ENCODE data around the gene NAT8L. TPM values are rescaled to one million over a fixed set of nuclear protein-coding genes. Genes with fewer than 3 reads are reported as not detected.

Gene NAT8L
- total and polyA plus RNA-seq, 2 of the 13 experiments (the other 11 are each of a cell fraction or from before 2014, with no cell fraction given): 2.2 to 3.3 TPM

DNA sequence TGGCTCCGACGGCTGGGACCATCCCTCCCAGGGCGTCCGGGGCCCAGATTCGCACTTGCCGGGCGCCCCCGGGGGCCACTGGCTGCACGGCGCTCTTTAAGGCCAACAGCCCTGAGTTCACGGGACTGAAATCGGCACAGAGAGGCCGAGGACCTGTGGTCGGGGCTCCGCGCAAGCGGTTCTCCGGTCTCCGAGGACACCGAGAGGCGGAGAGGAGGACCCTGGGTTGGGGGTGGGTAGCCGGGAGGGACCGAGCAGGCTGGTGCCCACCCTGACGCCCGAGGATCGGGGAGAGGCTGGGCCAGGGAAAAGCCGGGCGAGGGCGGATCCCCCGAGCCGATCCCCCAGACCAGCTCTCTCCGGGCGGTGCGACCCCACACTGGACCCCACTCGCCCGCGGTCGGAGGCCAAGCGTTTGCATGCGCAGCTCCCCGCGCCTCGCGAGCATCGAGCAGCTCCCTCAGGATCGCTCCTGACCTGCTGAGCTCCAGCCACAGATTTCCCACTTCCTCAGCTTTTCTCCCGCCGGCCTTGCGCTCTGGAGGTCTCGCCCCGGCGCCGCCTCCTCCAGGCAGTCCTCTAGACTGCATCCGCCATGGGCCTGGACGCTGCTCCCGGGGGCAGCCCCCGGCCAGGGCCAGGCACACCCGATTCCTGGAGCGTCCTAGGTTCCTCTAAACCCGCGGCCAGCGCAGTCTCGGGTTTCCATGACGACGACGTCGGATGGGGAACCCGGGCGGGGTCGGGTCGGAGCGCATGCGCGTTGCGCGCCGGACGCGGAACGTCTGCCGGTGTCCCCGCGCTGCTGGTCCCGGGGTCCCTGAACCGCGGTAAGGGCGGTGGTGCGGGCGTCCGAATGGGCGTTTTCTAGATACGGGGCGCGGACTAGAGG is 17.6 kb upstream of the NAT8L start (continued):
- TF ChIP-seq, protein P1, sequence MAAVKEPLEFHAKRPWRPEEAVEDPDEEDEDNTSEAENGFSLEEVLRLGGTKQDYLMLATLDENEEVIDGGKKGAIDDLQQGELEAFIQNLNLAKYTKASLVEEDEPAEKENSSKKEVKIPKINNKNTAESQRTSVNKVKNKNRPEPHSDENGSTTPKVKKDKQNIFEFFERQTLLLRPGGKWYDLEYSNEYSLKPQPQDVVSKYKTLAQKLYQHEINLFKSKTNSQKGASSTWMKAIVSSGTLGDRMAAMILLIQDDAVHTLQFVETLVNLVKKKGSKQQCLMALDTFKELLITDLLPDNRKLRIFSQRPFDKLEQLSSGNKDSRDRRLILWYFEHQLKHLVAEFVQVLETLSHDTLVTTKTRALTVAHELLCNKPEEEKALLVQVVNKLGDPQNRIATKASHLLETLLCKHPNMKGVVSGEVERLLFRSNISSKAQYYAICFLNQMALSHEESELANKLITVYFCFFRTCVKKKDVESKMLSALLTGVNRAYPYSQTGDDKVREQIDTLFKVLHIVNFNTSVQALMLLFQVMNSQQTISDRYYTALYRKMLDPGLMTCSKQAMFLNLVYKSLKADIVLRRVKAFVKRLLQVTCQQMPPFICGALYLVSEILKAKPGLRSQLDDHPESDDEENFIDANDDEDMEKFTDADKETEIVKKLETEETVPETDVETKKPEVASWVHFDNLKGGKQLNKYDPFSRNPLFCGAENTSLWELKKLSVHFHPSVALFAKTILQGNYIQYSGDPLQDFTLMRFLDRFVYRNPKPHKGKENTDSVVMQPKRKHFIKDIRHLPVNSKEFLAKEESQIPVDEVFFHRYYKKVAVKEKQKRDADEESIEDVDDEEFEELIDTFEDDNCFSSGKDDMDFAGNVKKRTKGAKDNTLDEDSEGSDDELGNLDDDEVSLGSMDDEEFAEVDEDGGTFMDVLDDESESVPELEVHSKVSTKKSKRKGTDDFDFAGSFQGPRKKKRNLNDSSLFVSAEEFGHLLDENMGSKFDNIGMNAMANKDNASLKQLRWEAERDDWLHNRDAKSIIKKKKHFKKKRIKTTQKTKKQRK (IDR thresholded peaks at IDR 0.05; ENCODE audit: low read length): no peak
- no peak for TF ChIP-seq GFI1 (CRISPR knock-in tag; IDR thresholded peaks at IDR 0.05; ENCODE audit: borderline replicate concordance)
- TF ChIP-seq AGO2 (optimal IDR thresholded peaks at IDR 0.05; ENCODE audit: low read depth, low read length): peak; percentile 19
- TF ChIP-seq ZSCAN25 (CRISPR knock-in tag; IDR thresholded peaks at IDR 0.05): 0 out of 2 replicates have a peak, but pooled peaks have one; percentile 55
- TF ChIP-seq, protein P2, sequence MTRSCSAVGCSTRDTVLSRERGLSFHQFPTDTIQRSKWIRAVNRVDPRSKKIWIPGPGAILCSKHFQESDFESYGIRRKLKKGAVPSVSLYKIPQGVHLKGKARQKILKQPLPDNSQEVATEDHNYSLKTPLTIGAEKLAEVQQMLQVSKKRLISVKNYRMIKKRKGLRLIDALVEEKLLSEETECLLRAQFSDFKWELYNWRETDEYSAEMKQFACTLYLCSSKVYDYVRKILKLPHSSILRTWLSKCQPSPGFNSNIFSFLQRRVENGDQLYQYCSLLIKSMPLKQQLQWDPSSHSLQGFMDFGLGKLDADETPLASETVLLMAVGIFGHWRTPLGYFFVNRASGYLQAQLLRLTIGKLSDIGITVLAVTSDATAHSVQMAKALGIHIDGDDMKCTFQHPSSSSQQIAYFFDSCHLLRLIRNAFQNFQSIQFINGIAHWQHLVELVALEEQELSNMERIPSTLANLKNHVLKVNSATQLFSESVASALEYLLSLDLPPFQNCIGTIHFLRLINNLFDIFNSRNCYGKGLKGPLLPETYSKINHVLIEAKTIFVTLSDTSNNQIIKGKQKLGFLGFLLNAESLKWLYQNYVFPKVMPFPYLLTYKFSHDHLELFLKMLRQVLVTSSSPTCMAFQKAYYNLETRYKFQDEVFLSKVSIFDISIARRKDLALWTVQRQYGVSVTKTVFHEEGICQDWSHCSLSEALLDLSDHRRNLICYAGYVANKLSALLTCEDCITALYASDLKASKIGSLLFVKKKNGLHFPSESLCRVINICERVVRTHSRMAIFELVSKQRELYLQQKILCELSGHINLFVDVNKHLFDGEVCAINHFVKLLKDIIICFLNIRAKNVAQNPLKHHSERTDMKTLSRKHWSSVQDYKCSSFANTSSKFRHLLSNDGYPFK (CRISPR knock-in tag; IDR thresholded peaks at IDR 0.05; ENCODE audit: borderline replicate concordance): peak; percentile 24; the same call in 1 of the 2 replicates
- TF ChIP-seq, protein P3, sequence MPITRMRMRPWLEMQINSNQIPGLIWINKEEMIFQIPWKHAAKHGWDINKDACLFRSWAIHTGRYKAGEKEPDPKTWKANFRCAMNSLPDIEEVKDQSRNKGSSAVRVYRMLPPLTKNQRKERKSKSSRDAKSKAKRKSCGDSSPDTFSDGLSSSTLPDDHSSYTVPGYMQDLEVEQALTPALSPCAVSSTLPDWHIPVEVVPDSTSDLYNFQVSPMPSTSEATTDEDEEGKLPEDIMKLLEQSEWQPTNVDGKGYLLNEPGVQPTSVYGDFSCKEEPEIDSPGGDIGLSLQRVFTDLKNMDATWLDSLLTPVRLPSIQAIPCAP (CRISPR knock-in tag; IDR thresholded peaks at IDR 0.05; ENCODE audit: low read depth): no peak
- peak; percentile 29; the same call in 1 of the 2 replicates for TF ChIP-seq ZNF333 (CRISPR knock-in tag; IDR thresholded peaks at IDR 0.05; ENCODE audit: borderline replicate concordance)
- TF ChIP-seq AHR (CRISPR knock-in tag; IDR thresholded peaks at IDR 0.05): 0 out of 2 replicates have a peak, but pooled peaks have one; percentile 46
- TF ChIP-seq ARNT (IDR thresholded peaks at IDR 0.05): no peak
- TF ChIP-seq, protein P4, sequence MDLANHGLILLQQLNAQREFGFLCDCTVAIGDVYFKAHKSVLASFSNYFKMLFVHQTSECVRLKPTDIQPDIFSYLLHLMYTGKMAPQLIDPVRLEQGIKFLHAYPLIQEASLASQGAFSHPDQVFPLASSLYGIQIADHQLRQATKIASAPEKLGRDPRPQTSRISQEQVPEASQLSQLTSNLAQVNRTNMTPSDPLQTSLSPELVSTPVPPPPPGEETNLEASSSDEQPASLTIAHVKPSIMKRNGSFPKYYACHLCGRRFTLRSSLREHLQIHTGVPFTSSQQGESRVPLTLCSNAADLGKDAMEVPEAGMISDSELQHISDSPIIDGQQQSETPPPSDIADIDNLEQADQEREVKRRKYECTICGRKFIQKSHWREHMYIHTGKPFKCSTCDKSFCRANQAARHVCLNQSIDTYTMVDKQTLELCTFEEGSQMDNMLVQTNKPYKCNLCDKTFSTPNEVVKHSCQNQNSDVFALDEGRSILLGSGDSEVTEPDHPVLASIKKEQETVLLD (CRISPR knock-in tag; IDR thresholded peaks at IDR 0.05; ENCODE audit: low read depth): no peak
- no peak for TF ChIP-seq ZNF510 (CRISPR knock-in tag; IDR thresholded peaks at IDR 0.05; ENCODE audit: low read depth)
- no peak for TF ChIP-seq CBX5 (CRISPR knock-in tag; IDR thresholded peaks at IDR 0.05; ENCODE audit: borderline replicate concordance)
- TF ChIP-seq, protein P5, sequence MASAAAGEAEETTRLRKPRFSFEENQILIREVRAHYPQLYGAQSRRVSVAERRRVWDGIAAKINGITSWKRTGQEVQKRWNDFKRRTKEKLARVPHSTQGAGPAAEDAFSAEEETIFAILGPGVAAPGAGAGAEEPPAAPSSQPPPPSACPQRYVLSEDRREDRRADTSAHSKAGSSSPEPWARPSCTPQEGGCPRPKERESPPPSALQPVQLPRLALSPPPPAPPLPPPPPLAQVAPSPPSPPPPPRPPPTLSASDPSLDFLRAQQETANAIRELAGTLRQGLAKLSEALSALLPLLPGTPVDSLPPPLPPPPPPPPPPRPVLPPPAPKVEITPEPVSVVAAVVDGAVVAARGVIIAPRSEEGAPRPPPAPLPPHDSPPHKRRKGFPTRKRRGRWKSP (CRISPR knock-in tag; IDR thresholded peaks at IDR 0.05): peak; percentile 63; the same call in 1 of the 2 replicates
- TF ChIP-seq EZH2 (conservative IDR thresholded peaks at IDR 0.05; ENCODE audit: low read depth, low read length): peak; percentile 94
- TF ChIP-seq ZNF501 (CRISPR knock-in tag; IDR thresholded peaks at IDR 0.05): no peak
- TF ChIP-seq NFKB2 (CRISPR knock-in tag; IDR thresholded peaks at IDR 0.05; ENCODE audit: borderline replicate concordance): no peak
